Suprapubic skin (tissue), 4 donors: ENCODE results near the gene UBE4A. TPM values are rescaled to one million over a fixed set of nuclear protein-coding genes. Genes with fewer than 3 reads are reported as not detected.
A peak's percentile ranks its signal among the peaks of the same experiment; 100 is the strongest.
"Not testable (repeated sequence)": the region's sequence is repeated elsewhere in the genome, so short reads cannot be mapped to it uniquely, and the experiment has no call there.

ENCODE experiments used
- DNase-seq, 2 donors: peaks; one replicate each; pipeline ENCODE4 v3.0.0-alpha.2; 2019; ENCODE audit warnings: low spot score in 2 of 2
- H3K27ac ChIP-seq: fragments of 200-600 bp; sonication (generic); one replicate; pipeline ENCODE4 v1.5.1; 2019
- H3K27me3 ChIP-seq: fragments of 200-600 bp; sonication (generic); one replicate; pipeline ENCODE4 v1.5.1; 2019
- H3K36me3 ChIP-seq: fragments of 200-600 bp; sonication (generic); one replicate; pipeline ENCODE4 v1.5.1; 2019
- H3K4me1 ChIP-seq: fragments of 200-600 bp; sonication (generic); one replicate; pipeline ENCODE4 v1.5.1; 2019
- H3K4me3 ChIP-seq: fragments of 200-600 bp; sonication (generic); one replicate; pipeline ENCODE4 v1.5.1; 2019; ENCODE audit warnings: mild to moderate bottlenecking
- H3K9me3 ChIP-seq: fragments of 200-600 bp; sonication (generic); one replicate; pipeline ENCODE4 v1.5.1; 2019
- CTCF ChIP-seq, 2 donors: fragments of 200-600 bp in 1 of 2; fragments of 450-650 bp in 1 of 2; sonication (generic) in 1 of 2; IDR thresholded peaks; one replicate each; pipeline ENCODE4 v1.5.1; 2016 to 2019; ENCODE audit warnings: antibody characterized with exemption in 2 of 2, mild to moderate bottlenecking in 1 of 2, moderate library complexity in 1 of 2
- EP300 ChIP-seq: sonication (generic); formaldehyde crosslinking; IDR thresholded peaks from one replicate; pipeline ENCODE4 v1.6.1; 2017; ENCODE audit warnings: antibody characterized with exemption
- POLR2A ChIP-seq, 2 donors: fragments of 450-650 bp; IDR thresholded peaks; one replicate each; pipeline ENCODE4 v1.6.1; 2017; ENCODE audit warnings: antibody characterized with exemption in 2 of 2, mild to moderate bottlenecking in 2 of 2, moderate library complexity in 2 of 2
- POLR2AphosphoS5 ChIP-seq, 3 donors: sonication (generic); formaldehyde crosslinking; IDR thresholded peaks; one replicate each; pipeline ENCODE4 v1.6.1; 2017; ENCODE audit warnings: antibody characterized with exemption in 3 of 3
- WGBS: methylation state at CpG from one replicate; pipeline ENCODE4 v1.1.5; 2018; 5-methylcytosine and 5-hydroxymethylcytosine counted together
- total RNA-seq, 4 donors: library from RNA; depleted of rRNA; stranded (reverse); fragments of >200 nt; gene quantifications; one replicate each; pipeline ENCODE4 v1.1.0, GENCODE V29; 2016

Gene UBE4A
- total RNA-seq, 4 donors from 2014 or later = 37.0 to 81.8 (median 50.4) TPM

- peaks cover 25% of the 10 kb centered on the region for H3K4me1 ChIP-seq
- H3K36me3 ChIP-seq = peaks cover 44% of the 10 kb centered on the region
- H3K9me3 ChIP-seq = no peaks in the 10 kb centered on the region
- no peak for DNase-seq
- 44% methylated on average over 3 of the region's 3 CpGs for WGBS
- no peak overlapping the region for H3K4me3 ChIP-seq
- TF ChIP-seq POLR2AphosphoS5 (IDR thresholded peaks at IDR 0.05) = no peak
- no peak overlapping the region for H3K27ac ChIP-seq
- H3K27me3 ChIP-seq = no peaks in the 10 kb centered on the region
Measured at GRCh38 chr11:118398791-118399559, 39.6 kb downstream of the UBE4A start.

GRCh38 chr11:118401151-118401879 is 41.9 kb downstream of the UBE4A start, which contains the start of gene ATP5MG:
TSS of gene ATP5MG (plus strand) at chr11:118401606. CDS start at chr11:118401666, 60 bp downstream.
- under 1% methylated on average over 47 of the region's 51 CpGs for WGBS
- H3K9me3 ChIP-seq = no peaks in the 10 kb centered on the region
- no peak for TF ChIP-seq CTCF (IDR thresholded peaks at IDR 0.05)
- peak in 1 of 2 donors; percentile 30 for TF ChIP-seq POLR2A (IDR thresholded peaks at IDR 0.05)
- TF ChIP-seq EP300 = no peak
- peak in 2 of 3 donors; percentile 30 to 34 for TF ChIP-seq POLR2AphosphoS5 (IDR thresholded peaks at IDR 0.05)
- peak within 1 kb of the TSS; percentile 75 for H3K4me3 ChIP-seq
- peaks cover 21% of the 10 kb centered on the region for H3K36me3 ChIP-seq
- peak within 1 kb of the TSS; percentile 83 for H3K27ac ChIP-seq
- H3K27me3 ChIP-seq = no peaks in the 10 kb centered on the region
- peak; percentile 94 for DNase-seq
- H3K4me1 ChIP-seq = peaks cover 33% of the 10 kb centered on the region

- WGBS = 3% methylated on average over 22 of the region's 22 CpGs
- Histone ChIP-seq H3K4me3 (peak overlapping the region; percentile 75), H3K27me3 (no peaks in the 10 kb centered on the region), H3K36me3 (peaks cover 22% of the 10 kb centered on the region), H3K4me1 (peaks cover 36% of the 10 kb centered on the region), H3K27ac (peak overlapping the region; percentile 83), H3K9me3 (no peaks in the 10 kb centered on the region)
- no peak for DNase-seq
- TF ChIP-seq POLR2AphosphoS5 (IDR thresholded peaks at IDR 0.05) (no peak), POLR2A (IDR thresholded peaks at IDR 0.05) (no peak), CTCF (IDR thresholded peaks at IDR 0.05) (no peak), EP300 (no peak)
Measured at GRCh38 chr11:118401880-118402590, 42.6 kb downstream of the UBE4A start.

GRCh38 chr11:118402594-118402993 is 43.2 kb downstream of the UBE4A start:
- peak overlapping the region; percentile 75 for H3K4me3 ChIP-seq
- H3K4me1 ChIP-seq = peaks cover 36% of the 10 kb centered on the region
- not testable (repeated sequence) for H3K9me3 ChIP-seq, H3K27me3 ChIP-seq, H3K27ac ChIP-seq, DNase-seq
- H3K36me3 ChIP-seq = peaks cover 20% of the 10 kb centered on the region
- 73% methylated on average over 7 of the region's 7 CpGs for WGBS

- Histone ChIP-seq H3K27ac (no peak overlapping the region), H3K27me3 (no peaks in the 10 kb centered on the region), H3K4me3 (no peak overlapping the region), H3K36me3 (peaks cover 27% of the 10 kb centered on the region), H3K9me3 (no peaks in the 10 kb centered on the region), H3K4me1 (peaks cover 29% of the 10 kb centered on the region)
- no peak for TF ChIP-seq EP300
- no peak for TF ChIP-seq POLR2AphosphoS5 (IDR thresholded peaks at IDR 0.05)
- no peak for TF ChIP-seq POLR2A (IDR thresholded peaks at IDR 0.05)
- TF ChIP-seq CTCF (IDR thresholded peaks at IDR 0.05) = no peak
- DNase-seq = no peak
- 60% methylated on average over 7 of the region's 7 CpGs for WGBS
Measured at GRCh38 chr11:118406599-118407166, 47.3 kb downstream of the UBE4A start.
